Stimulated activated CD8-positive, alpha-beta memory T cell treated with anti-CD3 and anti-CD28 coated beads, Interleukin-7, amount 100 ng/mL, for 4 hours (primary cell): ENCODE data around the gene RBM42.
"Not testable (repeated sequence)": the region's sequence is repeated elsewhere in the genome, so short reads cannot be mapped to it uniquely, and the experiment has no call there.

Source experiments
- DNase-seq, 2 donors: peaks; one replicate each; pipeline ENCODE4 v3.0.0-alpha.2; 2020; ENCODE audit warnings: low read depth in 2 of 2

RBM42 gene, protein sequence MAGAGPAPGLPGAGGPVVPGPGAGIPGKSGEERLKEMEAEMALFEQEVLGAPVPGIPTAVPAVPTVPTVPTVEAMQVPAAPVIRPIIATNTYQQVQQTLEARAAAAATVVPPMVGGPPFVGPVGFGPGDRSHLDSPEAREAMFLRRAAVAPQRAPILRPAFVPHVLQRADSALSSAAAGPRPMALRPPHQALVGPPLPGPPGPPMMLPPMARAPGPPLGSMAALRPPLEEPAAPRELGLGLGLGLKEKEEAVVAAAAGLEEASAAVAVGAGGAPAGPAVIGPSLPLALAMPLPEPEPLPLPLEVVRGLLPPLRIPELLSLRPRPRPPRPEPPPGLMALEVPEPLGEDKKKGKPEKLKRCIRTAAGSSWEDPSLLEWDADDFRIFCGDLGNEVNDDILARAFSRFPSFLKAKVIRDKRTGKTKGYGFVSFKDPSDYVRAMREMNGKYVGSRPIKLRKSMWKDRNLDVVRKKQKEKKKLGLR

DNA sequence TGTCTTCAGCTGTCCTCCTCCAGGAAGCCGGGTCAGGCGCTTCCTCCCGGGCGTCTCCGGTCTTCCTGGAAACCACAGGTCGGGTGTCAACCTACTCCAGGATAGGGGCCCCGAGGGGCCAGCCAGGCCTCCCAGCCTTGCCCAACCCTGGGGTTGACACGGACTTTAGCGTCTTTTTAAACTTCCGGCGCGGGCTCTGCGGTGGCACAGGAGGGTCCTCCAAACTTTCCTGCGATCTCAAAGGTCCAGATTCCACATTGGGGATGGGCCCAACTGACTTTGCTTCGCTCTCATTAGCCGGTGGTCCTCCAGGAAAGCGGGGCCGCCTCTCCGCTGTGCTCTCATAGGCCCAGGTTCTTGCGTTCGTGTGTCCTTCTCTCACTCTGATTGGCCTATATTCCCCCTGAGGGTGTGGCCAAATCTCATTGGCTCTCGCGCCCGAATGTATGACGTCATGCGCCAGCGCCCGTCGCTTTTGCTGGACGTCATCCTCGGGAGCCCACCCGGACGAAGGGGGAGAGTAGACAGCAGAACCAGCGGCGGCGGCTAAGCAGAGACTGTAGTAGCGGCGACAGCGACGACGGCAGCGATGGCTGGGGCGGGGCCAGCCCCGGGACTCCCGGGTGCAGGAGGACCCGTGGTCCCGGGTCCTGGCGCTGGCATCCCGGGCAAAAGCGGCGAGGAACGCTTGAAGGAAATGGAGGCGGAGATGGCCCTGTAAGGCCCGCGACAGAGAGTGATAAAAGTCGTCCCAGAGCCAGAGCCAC, at the start of gene RBM42:
RBM42 (plus strand) TSS at position 472 of the 767 bp plus-strand sequence; CDS start at position 590, 118 bp downstream.
- DNase-seq = peak; percentile 92 to 96

DNA sequence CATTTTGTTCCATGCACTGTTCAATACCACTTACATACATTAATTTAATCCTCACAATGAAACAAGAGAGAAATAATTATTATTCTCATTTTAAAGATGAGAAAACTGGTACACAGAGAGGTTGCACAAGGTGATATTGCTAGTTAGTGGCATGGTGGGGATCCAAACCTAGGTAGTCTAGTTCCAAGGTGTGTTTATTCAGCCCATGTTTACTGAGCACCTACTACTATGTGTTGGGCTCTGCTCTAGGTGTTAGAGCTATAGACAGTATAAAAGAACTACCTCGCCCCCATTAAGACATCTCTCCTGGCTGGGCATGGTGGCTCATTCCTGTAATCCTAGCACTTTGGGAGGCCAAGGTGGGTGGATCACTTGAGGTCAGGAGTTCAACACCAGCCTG, 46.1 kb upstream of the RBM42 start:
- DNase-seq = no peak

DNA sequence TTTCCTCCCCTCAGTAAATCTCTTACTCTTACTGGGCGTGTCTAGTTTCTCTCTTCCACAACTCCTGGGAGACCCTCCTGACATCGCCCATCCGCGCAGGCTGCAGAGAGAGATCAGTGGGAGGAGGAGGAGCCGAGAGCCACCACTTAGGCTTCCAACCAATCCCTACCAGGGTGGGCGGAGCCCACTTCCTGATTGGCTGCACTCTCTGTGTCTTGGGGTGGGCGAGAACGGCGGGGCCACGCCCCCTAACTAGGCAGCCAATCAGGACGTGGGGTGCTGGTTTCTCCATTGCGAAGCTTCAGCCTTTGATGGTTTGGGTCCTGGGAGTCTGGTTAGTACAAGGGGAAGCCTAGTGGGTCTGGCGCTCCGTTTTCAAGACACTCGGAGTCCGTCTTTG, 43.0 kb upstream of the RBM42 start, which contains the start of gene PMIS2:
PMIS2 (plus strand) TSS at position 326 of the 400 bp plus-strand sequence. CDS start 87 bp downstream, outside the sequence.
- DNase-seq = no peak

DNA sequence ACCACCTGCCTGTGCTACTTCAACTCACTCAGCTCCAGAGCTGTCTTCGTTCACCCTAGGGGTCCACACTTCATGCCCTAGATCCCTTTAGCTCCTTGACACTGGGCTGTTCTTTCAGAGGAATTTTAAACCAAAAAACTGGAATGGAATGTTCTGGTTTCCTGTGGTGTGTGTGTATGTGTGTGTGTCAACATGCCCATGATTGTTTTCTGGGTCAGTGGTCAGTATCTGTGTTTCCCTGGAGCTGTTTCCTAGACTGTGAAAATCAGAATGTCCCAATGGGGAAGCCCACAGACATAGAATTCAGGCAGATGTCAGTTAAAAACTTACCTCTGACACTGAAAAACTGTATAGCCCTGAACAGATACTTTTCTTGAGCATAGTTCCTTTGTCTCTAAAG, 41.5 kb upstream of the RBM42 start:
- no peak for DNase-seq

DNA sequence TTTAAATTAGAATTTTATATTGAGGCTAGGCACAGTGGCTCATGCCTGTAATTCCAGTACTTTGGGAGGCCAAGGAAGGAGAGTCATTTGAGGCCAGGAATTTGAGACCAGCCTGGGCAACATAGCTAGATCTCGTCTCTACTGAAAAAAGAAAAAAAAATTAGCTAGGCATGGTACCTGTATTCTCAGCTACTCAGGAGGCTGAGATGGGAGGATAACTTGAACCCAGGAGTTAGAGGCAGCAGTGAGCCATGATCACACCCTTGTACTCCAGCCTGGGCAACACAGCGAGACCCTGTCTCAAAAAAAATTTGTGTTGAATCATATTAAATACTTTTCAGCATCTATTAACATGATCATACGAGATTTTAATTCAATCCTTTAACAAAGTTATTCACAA, 38.0 kb upstream of the RBM42 start:
- no peak for DNase-seq

DNA sequence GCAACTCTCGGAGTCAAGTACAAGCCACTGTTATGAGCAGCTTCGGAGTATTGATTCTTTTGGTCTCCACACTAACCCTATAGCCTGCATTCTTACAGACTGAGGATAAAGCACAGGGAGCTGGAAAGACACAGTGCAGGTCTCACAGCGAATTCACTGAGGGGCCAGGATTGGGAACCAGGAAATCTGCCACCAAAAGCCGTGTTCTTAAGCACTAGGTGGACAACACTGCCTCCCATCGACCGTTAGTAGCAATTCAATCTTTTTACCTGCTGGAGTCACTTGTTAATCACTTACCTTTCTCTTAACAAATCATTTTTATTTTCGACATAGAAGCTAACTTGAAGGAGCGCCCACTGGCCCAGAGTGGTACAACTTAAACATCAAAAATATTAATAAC, 36.6 kb upstream of the RBM42 start:
- no peak for DNase-seq

DNA sequence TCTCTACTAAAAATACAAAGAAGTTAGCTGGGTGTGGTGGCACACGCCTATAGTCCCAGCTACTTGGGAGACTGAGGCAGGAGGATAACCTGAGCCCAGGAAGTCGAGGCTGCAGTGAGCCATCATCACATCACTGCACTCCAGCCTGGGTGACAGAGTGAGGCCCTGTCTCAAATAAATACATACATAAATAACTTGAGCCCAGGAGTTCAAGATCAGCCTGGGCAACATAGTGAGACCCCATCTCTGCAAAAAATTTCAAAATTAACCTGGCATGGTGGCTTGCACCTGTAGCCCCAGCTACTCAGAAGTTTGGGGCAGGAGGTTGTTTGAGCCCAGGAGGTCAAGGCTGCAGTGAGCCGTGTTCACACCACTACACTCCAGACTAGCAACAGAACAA, 33.8 kb upstream of the RBM42 start:
- not testable (repeated sequence) for DNase-seq

DNA sequence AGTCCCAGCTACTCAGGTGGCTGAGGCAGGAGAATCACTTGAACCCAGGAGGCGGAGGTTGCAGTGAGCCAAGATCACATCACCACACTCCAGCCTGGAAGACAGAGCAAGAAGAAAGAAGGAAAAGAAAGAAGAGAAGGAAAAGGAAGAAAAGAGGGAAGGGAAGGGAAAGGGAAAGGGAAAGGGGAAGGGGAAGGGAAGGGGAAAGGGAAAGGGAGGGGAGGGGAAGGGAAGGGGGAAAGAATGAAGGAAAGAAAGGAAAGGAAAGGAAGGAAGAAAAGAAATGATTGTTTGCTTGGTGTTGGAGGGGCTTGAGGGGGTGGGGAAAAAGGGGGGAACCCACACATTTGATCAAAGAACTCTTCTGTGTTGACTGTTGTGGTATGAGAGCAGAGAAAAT, 32.9 kb upstream of the RBM42 start:
- no peak for DNase-seq

DNA sequence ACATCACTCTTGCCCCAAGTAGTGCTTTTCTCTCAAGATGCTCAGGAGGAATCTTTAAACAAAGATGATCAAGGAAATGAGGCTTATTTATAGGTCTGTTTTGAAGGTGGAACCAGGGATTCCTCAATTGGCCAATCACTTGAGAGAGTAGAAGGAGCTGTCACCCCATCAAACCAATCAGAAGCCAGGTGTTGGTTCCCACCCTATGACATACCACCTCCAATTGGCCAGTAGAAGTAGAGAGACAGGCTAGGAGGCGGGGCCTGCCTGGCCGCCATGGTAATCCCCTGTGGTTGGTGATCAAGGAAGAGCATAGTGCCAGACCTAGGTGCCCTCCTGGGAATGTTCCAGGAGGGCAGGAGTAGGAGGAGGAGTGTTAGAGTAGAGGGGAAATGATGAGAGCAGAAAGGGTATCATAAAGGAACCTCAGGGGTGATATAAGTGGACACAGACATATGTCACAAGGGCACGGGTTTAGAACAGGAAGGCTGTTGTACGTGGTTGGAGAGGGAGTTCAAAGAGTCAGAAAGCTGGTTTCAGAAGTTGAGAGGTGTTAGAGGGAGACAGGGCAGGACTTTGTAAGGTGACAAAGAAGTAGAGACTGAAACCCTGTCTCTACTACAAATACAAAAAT, 32.4 kb upstream of the RBM42 start:
- no peak for DNase-seq

DNA sequence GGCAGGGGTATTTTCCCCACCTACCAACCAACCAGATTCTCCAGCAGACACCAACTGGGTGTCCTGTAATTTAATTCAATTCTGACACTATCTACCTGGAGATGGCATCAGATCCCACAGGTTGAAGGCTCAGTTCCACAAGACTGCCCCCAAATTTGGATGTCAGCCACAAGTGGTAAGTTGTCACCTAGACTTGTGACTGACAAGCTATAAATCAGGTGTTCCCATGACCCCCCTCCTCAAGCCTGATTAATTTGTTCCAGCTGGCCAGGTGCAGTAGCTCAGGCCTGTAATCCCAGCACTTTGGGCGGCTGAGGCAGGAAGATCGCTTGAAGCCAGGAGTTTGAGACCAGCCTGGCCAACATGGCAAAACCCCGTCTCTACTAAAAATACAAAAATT, 26.9 kb upstream of the RBM42 start:
- no peak for DNase-seq

DNA sequence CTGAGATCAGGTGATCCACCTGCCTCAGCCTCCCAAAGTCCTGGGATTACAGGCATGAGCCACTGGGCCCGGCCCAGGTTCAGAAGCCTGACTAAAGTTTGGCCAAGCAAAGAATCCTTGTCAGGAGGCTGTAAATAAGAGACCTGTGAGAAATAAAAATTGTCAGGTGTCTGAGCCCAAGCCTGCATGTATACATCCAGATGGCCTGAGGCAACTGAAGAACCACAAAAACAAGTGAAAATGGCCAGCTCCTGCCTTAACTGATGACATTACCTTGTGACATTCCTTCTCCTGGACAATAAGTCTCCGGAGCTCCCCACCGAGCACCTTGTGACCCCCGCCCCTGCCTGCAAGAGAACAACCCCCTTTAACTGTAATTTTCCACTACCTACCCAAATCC, 24.4 kb upstream of the RBM42 start:
- not testable (repeated sequence) for DNase-seq

DNA sequence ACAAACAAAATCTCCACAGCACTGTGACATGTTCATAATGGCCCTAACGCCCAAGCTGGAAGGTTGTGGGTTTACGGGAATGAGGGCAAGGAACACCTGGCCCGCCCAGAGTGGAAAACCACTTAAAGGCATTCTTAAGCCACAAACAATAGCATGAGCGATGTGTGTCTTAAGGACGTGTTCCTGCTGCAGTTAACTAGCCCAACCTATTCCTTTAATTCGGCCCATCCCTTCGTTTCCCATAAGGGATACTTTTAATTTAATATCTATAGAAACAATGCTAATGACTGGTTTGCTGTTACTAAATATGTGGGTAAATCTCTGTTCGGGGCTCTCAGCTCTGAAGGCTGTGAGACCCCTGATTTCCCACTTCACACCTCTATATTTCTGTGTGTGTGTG, 21.7 kb upstream of the RBM42 start:
- DNase-seq = not testable (repeated sequence)

DNA sequence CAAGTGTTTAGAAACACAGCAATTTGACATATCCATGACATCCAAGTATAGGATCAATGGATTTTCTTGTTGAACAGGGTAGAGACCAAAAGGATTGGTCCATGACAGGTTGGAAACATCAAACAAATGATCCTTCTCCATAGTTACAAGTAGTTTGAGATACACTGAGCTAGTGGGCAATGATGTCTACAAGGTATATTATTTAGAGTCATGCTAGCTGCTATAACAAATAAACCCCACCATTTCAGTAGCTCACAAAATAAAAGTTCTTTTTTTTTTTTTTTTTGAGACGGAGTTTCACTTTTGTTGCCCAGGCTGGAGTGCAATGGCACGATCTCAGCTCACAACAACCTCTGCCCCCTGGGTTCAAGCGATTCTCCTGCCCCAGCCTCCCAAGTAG, 21.2 kb upstream of the RBM42 start:
- no peak for DNase-seq

DNA sequence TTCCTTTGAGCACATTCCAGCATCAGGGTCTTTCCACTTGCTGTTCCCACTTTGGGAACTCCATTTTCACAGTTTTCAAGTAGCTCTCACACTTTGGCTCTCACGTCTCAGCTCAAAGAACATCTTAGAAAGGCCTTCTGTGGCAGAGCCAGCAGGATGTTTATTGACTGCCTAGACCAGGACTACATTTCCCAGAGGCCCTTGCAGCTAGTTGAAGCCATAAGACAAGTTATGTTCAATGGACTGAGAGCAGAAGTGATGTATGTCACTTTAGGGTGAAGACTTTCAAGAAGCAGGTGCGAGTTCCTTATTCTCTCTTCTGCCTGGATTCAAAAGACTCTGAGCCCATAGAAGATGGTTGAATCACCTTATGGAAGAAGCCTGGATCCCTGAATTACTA, 20.6 kb upstream of the RBM42 start:
- DNase-seq = no peak

DNA sequence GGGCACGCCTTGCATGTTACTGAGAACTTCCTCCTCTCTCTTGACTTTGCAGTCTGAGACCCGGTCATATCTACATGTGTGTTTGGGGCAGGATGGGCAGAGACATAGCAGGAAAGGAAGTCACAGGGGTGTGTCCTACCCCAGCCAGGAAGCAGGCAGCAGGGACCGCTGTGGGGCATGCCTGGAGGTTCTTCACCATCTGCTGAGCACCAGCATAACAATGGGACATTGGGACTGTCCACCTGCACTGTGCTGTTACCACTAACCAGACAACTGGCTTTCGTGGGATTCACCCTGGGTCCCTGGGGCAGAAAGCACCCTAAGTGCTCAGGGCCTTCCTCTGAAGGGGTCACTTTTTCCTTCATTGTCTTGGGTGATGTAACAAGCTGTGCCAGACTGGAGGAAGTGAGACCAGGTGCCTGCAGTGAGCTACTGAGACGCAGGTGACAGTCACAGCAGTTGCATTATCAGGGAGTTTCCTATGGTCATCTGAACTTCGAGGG, 18.9 kb upstream of the RBM42 start:
- no peak for DNase-seq

DNA sequence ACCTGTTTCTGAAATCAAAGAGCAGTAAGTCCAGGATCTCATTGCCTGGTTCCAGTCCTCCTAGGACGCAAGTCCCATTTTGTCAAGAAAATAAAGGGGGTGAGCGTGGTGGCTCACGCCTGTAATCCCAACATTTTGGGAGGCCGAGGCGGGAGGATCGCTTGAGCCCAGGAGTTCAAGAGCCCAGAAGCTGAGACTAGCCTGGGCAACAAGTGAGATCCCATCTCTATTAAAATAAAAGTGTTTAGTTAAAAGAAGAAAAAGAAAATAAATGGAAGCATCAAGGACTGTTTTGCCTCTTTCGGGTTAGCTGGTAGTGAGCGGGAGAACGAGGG, 16.6 kb upstream of the RBM42 start:
- DNase-seq = no peak

DNA sequence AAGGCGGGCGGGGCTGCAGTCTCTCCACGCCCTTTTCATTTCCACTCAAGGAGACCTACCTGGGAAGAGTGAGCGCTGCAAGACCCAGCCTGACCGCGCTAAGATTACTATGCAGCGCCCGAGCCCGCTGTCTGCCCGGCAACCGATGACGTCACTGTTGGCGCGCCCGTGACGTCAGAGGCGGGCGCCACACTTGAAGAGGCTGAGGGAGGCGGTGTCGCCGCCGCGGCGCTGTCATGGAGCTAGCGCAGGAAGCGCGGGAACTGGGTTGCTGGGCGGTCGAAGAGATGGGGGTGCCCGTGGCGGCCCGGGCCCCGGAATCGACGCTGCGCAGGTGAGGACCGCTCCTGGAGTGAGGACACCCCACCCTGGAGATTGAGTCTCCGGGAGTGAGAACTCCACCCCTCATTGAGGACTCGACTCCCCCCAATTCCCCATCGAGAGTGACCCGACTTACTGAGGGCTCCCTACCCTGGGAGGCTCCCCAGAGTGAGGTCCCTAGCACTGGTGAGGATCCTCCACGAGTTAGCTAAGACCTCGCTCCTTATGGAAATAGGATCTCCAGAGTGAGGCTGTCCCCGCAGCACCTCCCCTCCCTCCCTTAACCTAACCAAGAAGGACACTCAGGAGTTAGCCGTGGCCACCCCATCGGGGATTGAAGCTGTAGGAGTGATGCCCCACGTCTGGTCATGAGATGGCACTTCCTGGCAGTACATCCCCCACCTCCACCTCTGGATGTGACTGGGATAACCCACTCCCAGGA, 16.1 kb upstream of the RBM42 start, which contains the start of gene HAUS5:
HAUS5 (plus strand) TSS at position 177 of the 763 bp plus-strand sequence; CDS start at position 237, 60 bp downstream.
- DNase-seq = peak; percentile 86 to 88

DNA sequence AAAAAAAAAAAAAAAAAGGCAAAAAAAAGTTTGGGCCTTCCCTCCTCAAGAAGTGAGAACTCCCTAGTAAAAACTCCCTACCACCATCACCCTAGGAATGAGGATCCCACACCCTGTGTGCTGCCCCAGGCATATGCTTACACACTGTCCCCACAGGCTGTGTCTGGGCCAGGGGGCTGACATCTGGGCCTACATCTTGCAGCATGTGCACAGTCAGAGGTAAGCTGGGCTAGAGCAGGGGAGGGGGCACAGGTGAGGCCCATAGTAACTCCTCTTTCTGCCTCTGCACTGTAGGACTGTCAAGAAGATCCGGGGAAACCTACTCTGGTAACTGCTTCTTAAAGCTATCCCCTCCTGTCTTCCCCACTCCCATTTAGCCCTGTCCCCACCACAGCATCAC, 15.3 kb upstream of the RBM42 start:
- no peak for DNase-seq

DNA sequence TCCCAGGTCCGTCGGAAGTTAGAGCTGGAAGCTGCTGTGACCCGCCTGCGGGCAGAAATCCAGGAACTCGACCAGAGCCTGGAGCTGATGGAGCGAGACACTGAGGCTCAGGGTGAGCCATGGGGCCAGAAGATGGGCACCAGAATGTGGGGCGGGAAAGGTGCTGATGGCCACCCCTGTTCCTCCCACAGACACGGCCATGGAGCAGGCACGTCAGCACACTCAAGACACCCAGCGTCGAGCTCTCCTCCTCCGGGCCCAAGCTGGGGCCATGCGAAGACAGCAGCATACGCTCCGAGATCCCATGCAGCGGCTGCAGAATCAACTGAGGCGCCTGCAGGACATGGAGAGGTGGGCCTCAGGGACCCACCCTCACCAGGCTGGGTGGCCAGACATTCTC, 13.8 kb upstream of the RBM42 start:
- no peak for DNase-seq

DNA sequence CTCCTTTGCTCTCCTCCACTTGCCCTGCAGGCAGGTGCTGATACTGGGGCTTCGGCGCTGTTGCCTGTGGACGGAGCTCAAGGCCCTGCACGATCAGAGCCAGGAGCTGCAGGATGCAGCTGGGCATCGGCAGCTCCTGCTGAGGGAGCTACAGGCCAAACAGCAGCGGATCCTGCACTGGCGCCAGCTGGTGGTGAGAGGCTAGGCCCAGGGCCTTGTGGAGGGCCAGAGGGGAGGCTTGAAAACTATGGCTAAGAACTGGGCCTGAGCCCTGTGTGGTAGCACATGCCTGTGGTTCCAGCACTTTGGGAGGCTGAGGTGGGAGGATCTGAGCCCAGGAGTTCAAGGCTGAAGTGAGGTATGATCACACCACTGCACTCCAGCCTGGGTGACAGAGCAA, 10.0 kb upstream of the RBM42 start:
- no peak for DNase-seq

DNA sequence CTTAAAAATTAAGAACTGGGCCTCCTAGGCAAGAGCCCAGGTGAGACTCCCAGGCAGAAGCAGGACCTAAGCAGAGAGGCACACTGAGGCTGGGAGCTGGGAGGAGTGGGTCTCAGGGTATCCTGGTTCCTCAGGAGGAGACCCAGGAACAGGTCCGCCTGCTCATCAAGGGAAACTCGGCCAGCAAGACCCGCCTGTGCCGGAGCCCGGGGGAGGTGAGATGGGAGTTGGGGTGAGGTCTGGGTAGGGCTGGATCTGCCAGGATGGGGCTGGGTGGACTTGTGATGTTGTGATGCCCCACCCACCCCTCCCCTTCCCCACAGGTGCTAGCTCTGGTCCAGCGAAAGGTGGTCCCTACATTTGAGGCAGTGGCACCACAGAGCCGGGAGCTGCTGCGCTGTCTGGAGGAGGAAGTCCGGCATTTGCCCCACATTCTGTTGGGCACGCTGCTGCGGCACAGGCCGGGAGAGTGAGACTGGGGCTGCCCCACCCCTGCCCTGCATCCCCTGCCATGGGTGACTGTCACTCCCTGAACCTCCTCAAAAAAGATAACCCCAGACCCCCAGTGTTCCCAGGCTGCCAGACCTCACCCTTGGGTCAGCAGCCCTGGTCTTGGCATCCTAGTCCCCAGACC, 9.4 kb upstream of the RBM42 start:
- no peak for DNase-seq
